Keratinocyte (primary cell): ENCODE results near the gene CDK2AP2. TPM values are rescaled to one million over a fixed set of nuclear protein-coding genes. Genes with fewer than 3 reads are reported as not detected.
"Not testable (repeated sequence)": the region's sequence is repeated elsewhere in the genome, so short reads cannot be mapped to it uniquely, and the experiment has no call there.

ENCODE experiments used
- DNase-seq: peaks from one replicate; pipeline ENCODE4 v3.0.0-alpha.2; 2011; ENCODE audit warnings: low read depth, missing footprints, low spot score
- FAIRE-seq: peaks from 2 replicates; lab custom pipeline; 2011; peaks lifted over from hg19 to GRCh38; lab: Jason Lieb, UNC
- H2AFZ ChIP-seq: 2 replicates; pipeline ENCODE4 v1.6.0; 2012; ENCODE audit warnings: low read length, control low read depth, inconsistent platforms; ENCODE audit not compliant: control insufficient read depth
- H3K27ac ChIP-seq: 2 replicates; pipeline ENCODE4 v1.5.1; 2011; ENCODE audit warnings: low read length; ENCODE audit not compliant: control insufficient read depth, insufficient read depth
- H3K27me3 ChIP-seq: 3 replicates; pipeline ENCODE4 v1.6.0; 2011; ENCODE audit warnings: low read length; ENCODE audit not compliant: control insufficient read depth, insufficient read depth; ENCODE audit errors: extremely low read depth
- H3K36me3 ChIP-seq, 2 experiments: 2 replicates in 1 of 2; 3 replicates in 1 of 2; pipeline ENCODE4 v1.5.1; 2011; ENCODE audit warnings: low read length in 2 of 2, mild to moderate bottlenecking in 1 of 2; ENCODE audit not compliant: control insufficient read depth in 2 of 2, insufficient read depth in 2 of 2; ENCODE audit errors: extremely low read depth in 1 of 2
- H3K4me1 ChIP-seq: 3 replicates; pipeline ENCODE4 v1.5.1; 2011; ENCODE audit warnings: low read length; ENCODE audit not compliant: control insufficient read depth, insufficient read depth; ENCODE audit errors: extremely low read depth
- H3K4me2 ChIP-seq: 3 replicates; pipeline ENCODE4 v1.6.0; 2011; ENCODE audit warnings: low read depth, low read length; ENCODE audit not compliant: control insufficient read depth, insufficient read depth; ENCODE audit errors: extremely low read depth
- H3K4me3 ChIP-seq, 3 experiments: fragments of 200-600 bp in 1 of 3; sonication (generic) in 1 of 3; 2 replicates in 2 of 3; 3 replicates in 1 of 3; pipeline ENCODE4 v1.5.1; 2011 to 2016; ENCODE audit warnings: low read length in 3 of 3, mild to moderate bottlenecking in 3 of 3, control low read depth in 2 of 3, inconsistent platforms in 1 of 3, low read depth in 1 of 3, mixed read lengths in 1 of 3, mixed run types in 1 of 3, moderate library complexity in 1 of 3; ENCODE audit not compliant: control insufficient read depth in 2 of 3, insufficient read depth in 2 of 3; ENCODE audit errors: extremely low read depth in 1 of 3
- H3K79me2 ChIP-seq: 2 replicates; pipeline ENCODE4 v1.6.0; 2012; ENCODE audit warnings: low read length; ENCODE audit not compliant: control insufficient read depth, insufficient read depth
- H3K9ac ChIP-seq: 3 replicates; pipeline ENCODE4 v1.6.0; 2011; ENCODE audit warnings: low read length; ENCODE audit not compliant: control insufficient read depth, insufficient read depth; ENCODE audit errors: extremely low read depth
- H3K9me1 ChIP-seq: 3 replicates; pipeline ENCODE4 v1.6.0; 2011; ENCODE audit warnings: low read length; ENCODE audit not compliant: control insufficient read depth, insufficient read depth; ENCODE audit errors: extremely low read depth
- H3K9me3 ChIP-seq: 2 replicates; pipeline ENCODE4 v1.5.1; 2012; ENCODE audit warnings: low read depth, low read length; ENCODE audit not compliant: control insufficient read depth
- H4K20me1 ChIP-seq: 3 replicates; pipeline ENCODE4 v1.6.0; 2011; ENCODE audit warnings: low read length; ENCODE audit not compliant: control insufficient read depth, insufficient read depth; ENCODE audit errors: extremely low read depth
- EZH2 ChIP-seq: IDR thresholded peaks from one replicate; pipeline ENCODE4 v1.6.1; 2012; ENCODE audit warnings: inconsistent platforms, mild to moderate bottlenecking, low read length, moderate library complexity
- dilution Hi-C: fragments of 300-500 bp; cut with MboI; formaldehyde crosslinking; loops from one replicate; pipeline ENCODE4 v1.7.0; 2020; ENCODE audit warnings: low sequenced_read_pairs; ENCODE audit not compliant: extremely low pct_ligation_motif_present
- polyA minus RNA-seq, 3 experiments: library from RNA; depleted of rRNA, polyadenylated mRNA; stranded (reverse); fragments of >200 nt; gene quantifications; 1 replicate in 1 of 3; 2 replicates in 1 of 3; 3 replicates in 1 of 3; pipeline ENCODE4 v1.2.3, GENCODE V29; 2011
- polyA plus RNA-seq, 5 experiments: library from polyadenylated mRNA; depleted of rRNA in 3 of 5; stranded (reverse) in 3 of 5; stranded (forward) in 1 of 5; unstranded in 1 of 5; fragments of >200 nt; gene quantifications; 1 replicate in 1 of 5; 2 replicates in 3 of 5; 3 replicates in 1 of 5; pipeline versions ENCODE4 v1.2.1 to v1.2.3, GENCODE V29; 2011 to 2012; ENCODE audit warnings: missing spikeins in 2 of 5, low read depth in 1 of 5, low replicate concordance in 1 of 5
- TF ChIP-seq, protein P1 (sequence below), 3 experiments: IDR thresholded peaks in 1 of 3; conservative IDR thresholded peaks in 1 of 3; optimal IDR thresholded peaks in 1 of 3; 2 replicates in 2 of 3; 3 replicates in 1 of 3; pipeline versions ENCODE3 to v1.5.1; 2011; ENCODE audit warnings: low read length in 3 of 3, mild to moderate bottlenecking in 3 of 3, moderate library complexity in 2 of 3, control low read depth in 1 of 3, inconsistent platforms in 1 of 3; ENCODE audit not compliant: insufficient read depth in 2 of 3; ENCODE audit errors: extremely low read depth in 1 of 3

The CDK2AP2 gene, protein sequence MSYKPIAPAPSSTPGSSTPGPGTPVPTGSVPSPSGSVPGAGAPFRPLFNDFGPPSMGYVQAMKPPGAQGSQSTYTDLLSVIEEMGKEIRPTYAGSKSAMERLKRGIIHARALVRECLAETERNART
- 8.0 to 31.1 TPM (median 9.7 TPM) in 3 replicates for polyA plus RNA-seq
- 5.4 TPM for polyA plus RNA-seq (2011; ENCODE audit: low read depth)
- 18.2 and 28.7 TPM in 2 replicates for polyA plus RNA-seq (2011; cell fraction: cytosol; rRNA removed)
- polyA plus RNA-seq (2011; cell fraction: nucleus; rRNA removed) = 10.4 and 11.5 TPM in 2 replicates
- 26.2 and 36.1 TPM in 2 replicates for polyA plus RNA-seq (2012; ENCODE audit: low replicate concordance)
- 14.8 to 64.4 TPM (median 15.1 TPM) in 3 replicates for polyA minus RNA-seq
- 38.2 TPM for polyA minus RNA-seq (2011; cell fraction: cytosol; rRNA and poly(A)+ RNA removed)
- polyA minus RNA-seq (2011; cell fraction: nucleus; rRNA and poly(A)+ RNA removed) = 5.9 and 7.5 TPM in 2 replicates

DNA sequence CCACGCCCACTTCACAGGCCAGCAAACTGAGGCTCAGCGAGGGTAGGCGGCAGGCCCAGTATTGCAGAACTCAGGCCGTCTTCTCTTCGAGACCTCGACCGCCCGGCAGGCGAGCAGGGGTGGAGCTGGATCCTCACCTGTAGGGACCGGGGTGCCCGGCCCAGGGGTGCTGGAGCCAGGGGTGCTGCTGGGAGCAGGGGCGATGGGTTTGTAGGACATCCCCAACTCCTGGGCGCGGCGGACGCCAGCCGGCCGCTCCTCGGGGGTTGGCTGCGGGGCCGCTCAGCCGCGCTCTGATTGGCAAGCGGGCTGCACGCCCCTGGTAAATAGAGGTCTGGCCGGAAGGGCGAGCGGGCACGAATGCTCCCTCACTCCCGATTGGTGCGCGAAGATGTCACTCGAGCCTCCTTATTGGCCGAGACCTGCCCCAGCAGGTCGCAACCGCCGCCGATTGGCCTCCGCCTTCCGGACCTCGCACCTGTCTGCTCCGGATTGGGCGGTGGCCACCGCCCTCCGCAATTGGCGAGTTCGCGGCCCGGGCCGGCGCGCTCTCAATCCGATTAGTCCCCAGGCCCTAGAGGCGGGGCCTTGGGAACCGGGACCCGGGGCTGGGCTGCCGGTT is at the start of gene CDK2AP2:
CDK2AP2 (minus strand) TSS at position 299 of the 622 bp plus-strand sequence; CDS start at position 219, 80 bp downstream.
- FAIRE-seq (peak; percentile 68), DNase-seq (peak; percentile 96)
- Histone ChIP-seq H3K9me3 (no peaks in the 10 kb centered on the region), H3K36me3 (no peaks in the 10 kb centered on the region), H2AFZ (peak within 1 kb of the TSS; percentile 94), H3K27ac (peak within 1 kb of the TSS; percentile 93), H4K20me1 (no peaks in the 10 kb centered on the region), H3K4me2 (peak within 1 kb of the TSS; percentile 87), H3K9me1 (no peaks in the 10 kb centered on the region), H3K79me2 (peaks cover 15% of the 10 kb centered on the region), H3K4me3 (peak within 1 kb of the TSS; percentile 83 to 89 (median 88)), H3K27me3 (no peaks in the 10 kb centered on the region), H3K9ac (peak within 1 kb of the TSS; percentile 90), H3K4me1 (peaks cover 27% of the 10 kb centered on the region)
- TF ChIP-seq, protein P1, sequence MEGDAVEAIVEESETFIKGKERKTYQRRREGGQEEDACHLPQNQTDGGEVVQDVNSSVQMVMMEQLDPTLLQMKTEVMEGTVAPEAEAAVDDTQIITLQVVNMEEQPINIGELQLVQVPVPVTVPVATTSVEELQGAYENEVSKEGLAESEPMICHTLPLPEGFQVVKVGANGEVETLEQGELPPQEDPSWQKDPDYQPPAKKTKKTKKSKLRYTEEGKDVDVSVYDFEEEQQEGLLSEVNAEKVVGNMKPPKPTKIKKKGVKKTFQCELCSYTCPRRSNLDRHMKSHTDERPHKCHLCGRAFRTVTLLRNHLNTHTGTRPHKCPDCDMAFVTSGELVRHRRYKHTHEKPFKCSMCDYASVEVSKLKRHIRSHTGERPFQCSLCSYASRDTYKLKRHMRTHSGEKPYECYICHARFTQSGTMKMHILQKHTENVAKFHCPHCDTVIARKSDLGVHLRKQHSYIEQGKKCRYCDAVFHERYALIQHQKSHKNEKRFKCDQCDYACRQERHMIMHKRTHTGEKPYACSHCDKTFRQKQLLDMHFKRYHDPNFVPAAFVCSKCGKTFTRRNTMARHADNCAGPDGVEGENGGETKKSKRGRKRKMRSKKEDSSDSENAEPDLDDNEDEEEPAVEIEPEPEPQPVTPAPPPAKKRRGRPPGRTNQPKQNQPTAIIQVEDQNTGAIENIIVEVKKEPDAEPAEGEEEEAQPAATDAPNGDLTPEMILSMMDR (optimal IDR thresholded peaks at IDR 0.05 in 1 of 3, IDR thresholded peaks at IDR 0.05 in 1 of 3, conservative IDR thresholded peaks at IDR 0.05 in 1 of 3; ENCODE audit: extremely low read depth in 1 of 3, insufficient read depth in 2 of 3, low read length in 3 of 3) = no peak
- TF ChIP-seq EZH2 = no peak
- dilution Hi-C loops = no loop called here

DNA sequence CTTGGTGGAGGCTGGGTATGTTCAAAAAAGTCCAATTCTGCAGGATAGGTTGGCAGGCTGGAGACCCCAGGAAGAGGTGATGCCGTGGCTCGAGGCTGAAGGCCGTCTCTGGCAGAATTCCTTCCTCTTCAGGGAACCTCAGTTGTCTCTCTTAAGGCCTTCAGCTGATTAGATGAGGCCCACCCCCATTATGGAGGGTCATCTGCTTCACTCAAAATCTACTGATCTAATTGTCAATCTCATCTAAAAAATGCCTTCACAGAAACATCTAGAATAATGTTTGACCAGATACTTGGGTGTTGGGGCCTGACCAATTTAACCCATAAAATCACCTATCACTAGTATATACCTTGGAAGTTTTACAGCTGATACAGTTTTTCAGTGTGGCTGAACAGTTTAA is 48.3 kb upstream of the CDK2AP2 start:
- Histone ChIP-seq H3K4me3 (no peak overlapping the region), H2AFZ (no peak overlapping the region), H3K9me3 (peaks cover 4% of the 10 kb centered on the region), H3K36me3 (no peaks in the 10 kb centered on the region), H3K27me3 (no peaks in the 10 kb centered on the region), H4K20me1 (no peaks in the 10 kb centered on the region), H3K4me2 (no peak overlapping the region), H3K27ac (no peak overlapping the region), H3K79me2 (no peaks in the 10 kb centered on the region), H3K4me1 (peaks cover 3% of the 10 kb centered on the region), H3K9ac (no peak overlapping the region), H3K9me1 (no peaks in the 10 kb centered on the region)
- no peak for DNase-seq
- dilution Hi-C loops = no loop called here
- FAIRE-seq = no peak
- TF ChIP-seq, protein P1 (optimal IDR thresholded peaks at IDR 0.05 in 1 of 3, IDR thresholded peaks at IDR 0.05 in 1 of 3, conservative IDR thresholded peaks at IDR 0.05 in 1 of 3; ENCODE audit: extremely low read depth in 1 of 3, insufficient read depth in 2 of 3, low read length in 3 of 3) = no peak
- TF ChIP-seq EZH2 = no peak

DNA sequence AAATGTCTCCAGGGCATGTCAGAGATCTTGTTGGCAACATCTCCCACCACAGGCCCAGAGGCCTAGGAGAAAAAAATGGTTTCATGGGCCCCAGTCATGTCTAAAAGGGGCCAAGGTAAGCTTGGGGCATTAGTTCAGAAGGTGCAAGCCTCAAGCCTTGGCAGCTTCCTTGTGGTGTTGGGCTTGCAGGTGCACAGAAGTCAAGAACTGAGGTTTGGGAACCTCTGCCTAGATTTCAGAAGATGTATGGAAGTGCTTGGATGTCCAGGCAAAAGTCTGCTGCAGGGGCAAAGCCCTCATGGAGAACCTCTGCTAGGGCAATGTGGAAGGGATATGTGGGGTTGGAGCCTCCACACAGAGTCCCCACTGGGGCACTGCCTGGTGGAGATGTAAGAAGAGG is 43.7 kb upstream of the CDK2AP2 start:
- H3K36me3 ChIP-seq, H3K4me1 ChIP-seq, H2AFZ ChIP-seq, H3K4me3 ChIP-seq, H3K4me2 ChIP-seq, H4K20me1 ChIP-seq, dilution Hi-C loops, H3K9ac ChIP-seq, H3K27me3 ChIP-seq, H3K79me2 ChIP-seq, H3K27ac ChIP-seq, H3K9me3 ChIP-seq, H3K9me1 ChIP-seq, FAIRE-seq, DNase-seq: not testable (repeated sequence)
